Esophagus squamous epithelium (tissue), 5 donors: ENCODE measurements around the gene OR3A1. TPM values are rescaled to one million over a fixed set of nuclear protein-coding genes. Genes with fewer than 3 reads are reported as not detected.
"Not testable (repeated sequence)": the region's sequence is repeated elsewhere in the genome, so short reads cannot be mapped to it uniquely, and the experiment has no call there.

Experiments
- DNase-seq: peaks from one replicate; lab custom pipeline; 2025; lab: John Stamatoyannopoulos, UW
- H3K27ac ChIP-seq, 4 donors: fragments of 200-600 bp; sonication (generic); one replicate each; pipeline ENCODE4 v1.5.1; 2016 to 2019; ENCODE audit warnings: mild to moderate bottlenecking in 1 of 4
- H3K27me3 ChIP-seq, 4 donors: fragments of 200-600 bp; sonication (generic); 1 replicate in 3 of 4; 2 replicates in 1 of 4; pipeline versions ENCODE4 v1.5.1 to v1.6.0; 2017 to 2021; ENCODE audit warnings: antibody characterized with exemption in 1 of 4
- H3K36me3 ChIP-seq, 3 donors: fragments of 200-600 bp; sonication (generic); one replicate each; pipeline ENCODE4 v1.5.1; 2016 to 2019
- H3K4me1 ChIP-seq, 3 donors: fragments of 200-600 bp; sonication (generic); one replicate each; pipeline ENCODE4 v1.5.1; 2017 to 2019
- H3K4me3 ChIP-seq, 4 donors: fragments of 200-600 bp; sonication (generic); 1 replicate in 3 of 4; 2 replicates in 1 of 4; pipeline ENCODE4 v1.5.1; 2016 to 2019; ENCODE audit warnings: mild to moderate bottlenecking in 2 of 4, moderate library complexity in 1 of 4
- H3K9me3 ChIP-seq, 3 donors: fragments of 200-600 bp; sonication (generic); one replicate each; pipeline ENCODE4 v1.5.1; 2016 to 2019
- POLR2A ChIP-seq, 4 donors: fragments of 450-650 bp; IDR thresholded peaks; one replicate each; pipeline ENCODE4 v1.6.1; 2017; ENCODE audit warnings: antibody characterized with exemption in 4 of 4, mild to moderate bottlenecking in 4 of 4, moderate library complexity in 3 of 4
- WGBS, 2 donors: methylation state at CpG; one replicate each; pipeline ENCODE4 v1.1.5; 2018; 5-methylcytosine and 5-hydroxymethylcytosine counted together
- intact Hi-C: fragments of 100-400 bp; cut with DNase I; formaldehyde crosslinking; loops from one replicate; pipeline ENCODE4 v1.15.0; 2022
- total RNA-seq, 4 donors: library from RNA; depleted of rRNA; stranded (reverse); fragments of >200 nt; gene quantifications; one replicate each; pipeline ENCODE4 v1.1.0, GENCODE V29; 2016
- TF ChIP-seq, protein P1 (sequence below), 6 experiments: fragments of 450-650 bp in 4 of 6; fragments of 200-600 bp in 2 of 6; sonication (generic) in 2 of 6; IDR thresholded peaks; one replicate each; pipeline ENCODE4 v1.5.1; 2016 to 2019; ENCODE audit warnings: antibody characterized with exemption in 6 of 6, mild to moderate bottlenecking in 4 of 6, moderate library complexity in 4 of 6
- donor health status: DM: yes; HTN: yes; CAD: no.

Gene OR3A1
- total RNA-seq, 4 donors from 2014 or later, result not detected

DNA sequence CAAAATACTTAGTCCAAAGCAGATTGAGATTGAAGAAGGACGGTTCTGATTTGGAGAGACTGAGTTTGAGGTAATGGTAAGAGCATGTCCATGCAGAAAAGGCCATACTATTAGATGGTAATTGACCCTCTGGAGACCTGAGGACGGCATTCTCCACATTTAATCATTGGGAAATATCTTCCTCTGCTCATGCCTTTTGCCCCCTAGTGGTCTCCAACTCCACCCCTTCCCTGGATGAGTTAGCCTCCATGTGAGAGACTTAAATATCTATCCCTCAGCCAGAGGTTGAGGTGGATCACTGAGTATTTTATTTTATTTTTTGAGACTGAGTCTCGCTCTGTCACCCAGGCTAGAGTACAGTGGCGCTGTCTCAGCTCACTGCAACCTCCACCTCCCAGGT lies 10.4 kb upstream of the OR3A1 start:
- no peaks in the 10 kb centered on the region for H3K4me1 ChIP-seq
- intact Hi-C loops, result no loop called here
- no peak for TF ChIP-seq POLR2A (IDR thresholded peaks at IDR 0.05)
- TF ChIP-seq, protein P1, sequence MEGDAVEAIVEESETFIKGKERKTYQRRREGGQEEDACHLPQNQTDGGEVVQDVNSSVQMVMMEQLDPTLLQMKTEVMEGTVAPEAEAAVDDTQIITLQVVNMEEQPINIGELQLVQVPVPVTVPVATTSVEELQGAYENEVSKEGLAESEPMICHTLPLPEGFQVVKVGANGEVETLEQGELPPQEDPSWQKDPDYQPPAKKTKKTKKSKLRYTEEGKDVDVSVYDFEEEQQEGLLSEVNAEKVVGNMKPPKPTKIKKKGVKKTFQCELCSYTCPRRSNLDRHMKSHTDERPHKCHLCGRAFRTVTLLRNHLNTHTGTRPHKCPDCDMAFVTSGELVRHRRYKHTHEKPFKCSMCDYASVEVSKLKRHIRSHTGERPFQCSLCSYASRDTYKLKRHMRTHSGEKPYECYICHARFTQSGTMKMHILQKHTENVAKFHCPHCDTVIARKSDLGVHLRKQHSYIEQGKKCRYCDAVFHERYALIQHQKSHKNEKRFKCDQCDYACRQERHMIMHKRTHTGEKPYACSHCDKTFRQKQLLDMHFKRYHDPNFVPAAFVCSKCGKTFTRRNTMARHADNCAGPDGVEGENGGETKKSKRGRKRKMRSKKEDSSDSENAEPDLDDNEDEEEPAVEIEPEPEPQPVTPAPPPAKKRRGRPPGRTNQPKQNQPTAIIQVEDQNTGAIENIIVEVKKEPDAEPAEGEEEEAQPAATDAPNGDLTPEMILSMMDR (IDR thresholded peaks at IDR 0.05), result no peak
- no peak overlapping the region for H3K27ac ChIP-seq
- no peak overlapping the region for H3K4me3 ChIP-seq
- no peak for DNase-seq
- WGBS, 2 donors, result 75 to 77% methylated on average over 4 of the region's 4 CpGs
- H3K9me3 ChIP-seq, result no peaks in the 10 kb centered on the region
- peaks cover 0 to 13% (median 0%) of the 10 kb centered on the region in 4 donors for H3K27me3 ChIP-seq
- no peaks in the 10 kb centered on the region for H3K36me3 ChIP-seq

DNA sequence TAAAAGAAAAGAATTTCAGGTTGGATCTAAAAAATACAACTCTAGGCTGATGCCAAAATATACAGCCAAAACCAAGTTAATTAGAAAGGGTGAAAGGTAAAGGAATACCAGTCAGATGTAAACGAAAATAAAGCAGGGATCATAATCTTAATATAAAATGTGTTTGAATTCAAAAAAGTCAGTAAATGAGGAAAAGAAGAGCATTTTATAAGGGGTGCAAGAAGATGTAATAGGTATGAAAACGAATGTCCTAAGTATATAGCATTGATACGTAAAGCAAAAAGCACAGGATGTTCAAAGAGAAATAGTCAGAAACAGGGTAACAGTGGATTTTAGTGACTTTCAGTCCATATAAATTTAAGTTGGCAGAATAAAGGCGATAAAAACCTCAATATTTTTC lies 2.5 kb downstream of the OR3A1 start:
- Histone ChIP-seq H3K27ac (no peak overlapping the region), H3K4me1 (no peaks in the 10 kb centered on the region), H3K36me3 (no peaks in the 10 kb centered on the region), H3K9me3 (no peaks in the 10 kb centered on the region), H3K27me3 (peaks cover 0 to 20% (median 0%) of the 10 kb centered on the region in 4 donors), H3K4me3 (no peak overlapping the region)
- intact Hi-C loops, result no loop called here
- TF ChIP-seq POLR2A (IDR thresholded peaks at IDR 0.05), result no peak
- TF ChIP-seq, protein P1 (IDR thresholded peaks at IDR 0.05), result no peak
- no peak for DNase-seq
- WGBS, 2 donors, result 59 to 63% methylated on average over 4 of the region's 4 CpGs

DNA sequence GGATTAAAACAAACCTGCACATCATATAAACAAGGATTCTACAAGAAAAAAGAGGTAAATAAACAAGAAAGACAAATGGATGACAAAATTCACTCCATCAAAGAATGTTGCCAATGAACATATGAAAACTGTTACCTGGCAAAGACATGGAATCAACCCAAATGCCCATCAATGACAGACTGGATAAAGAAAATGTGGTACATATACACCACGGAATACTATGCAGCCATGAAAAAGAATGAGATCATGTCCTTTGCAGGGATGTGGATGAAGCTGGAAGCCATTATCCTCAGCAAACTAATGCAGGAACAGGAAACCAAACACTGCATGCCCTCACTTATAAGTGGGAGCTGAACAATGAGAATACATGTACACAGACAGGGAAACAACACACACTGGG lies 4.6 kb downstream of the OR3A1 start:
- H3K36me3 ChIP-seq, H3K4me1 ChIP-seq, H3K4me3 ChIP-seq, DNase-seq, intact Hi-C loops, H3K27ac ChIP-seq, H3K9me3 ChIP-seq: not testable (repeated sequence)
- H3K27me3 ChIP-seq, result peaks cover 0 to 26% (median 0%) of the 10 kb centered on the region in 4 donors
- 81 to 88% methylated on average over 1 of the region's 1 CpG for WGBS, 2 donors

DNA sequence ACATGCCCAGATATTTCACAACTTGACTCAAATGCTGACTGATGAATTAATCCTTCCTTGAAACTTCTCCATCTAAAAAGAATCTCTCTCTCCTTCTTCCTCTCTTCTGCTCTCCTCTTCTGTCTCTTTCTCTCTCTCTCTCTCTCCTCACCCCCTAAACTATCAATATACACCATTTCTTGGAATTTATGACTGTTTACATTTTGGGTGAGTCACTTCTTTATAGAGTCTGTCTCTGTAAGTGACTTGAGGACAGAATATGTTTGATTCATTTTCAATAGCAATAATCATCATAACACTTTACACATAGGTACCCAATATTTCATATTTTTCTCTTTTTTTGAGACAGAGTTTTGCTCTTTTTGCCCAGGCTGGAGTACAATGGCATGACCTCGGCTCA lies 15.3 kb downstream of the OR3A1 start:
- Histone ChIP-seq H3K4me1 (no peaks in the 10 kb centered on the region), H3K9me3 (no peaks in the 10 kb centered on the region), H3K36me3 (no peaks in the 10 kb centered on the region), H3K4me3 (no peak overlapping the region), H3K27me3 (peaks cover 0 to 4% (median 0%) of the 10 kb centered on the region in 4 donors), H3K27ac (no peak overlapping the region)
- 67 to 95% methylated on average over 1 of the region's 1 CpG for WGBS, 2 donors
- intact Hi-C loops, result no loop called here
- TF ChIP-seq, protein P1 (IDR thresholded peaks at IDR 0.05), result no peak
- no peak for TF ChIP-seq POLR2A (IDR thresholded peaks at IDR 0.05)
- DNase-seq, result no peak

DNA sequence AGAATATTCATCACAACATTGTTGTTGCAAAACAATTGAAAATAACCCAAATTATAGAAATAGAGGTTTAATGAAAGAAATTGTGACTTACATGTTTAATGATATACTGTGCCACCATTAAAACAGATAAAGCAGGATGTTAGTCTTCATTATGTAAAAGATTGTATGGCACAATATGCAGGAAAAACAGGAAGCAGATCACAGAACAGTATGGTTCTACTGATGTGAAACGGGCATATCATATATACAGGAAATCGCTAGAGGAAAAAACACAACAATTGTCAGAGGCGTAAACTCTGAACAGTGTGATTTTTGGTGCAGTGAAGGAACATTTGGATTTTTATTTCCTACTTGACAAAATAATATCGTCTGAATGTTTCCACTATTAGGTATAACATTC lies 22.0 kb downstream of the OR3A1 start:
- H3K36me3 ChIP-seq, result no peaks in the 10 kb centered on the region
- H3K4me1 ChIP-seq, result no peaks in the 10 kb centered on the region
- H3K4me3 ChIP-seq, result no peak overlapping the region
- no peak overlapping the region for H3K27ac ChIP-seq
- H3K9me3 ChIP-seq, result peaks cover 0 to under 1% (median 0%) of the 10 kb centered on the region in 3 donors
- no peak for DNase-seq
- no peaks in the 10 kb centered on the region for H3K27me3 ChIP-seq
- WGBS, 2 donors, result 59 to 82% methylated on average over 4 of the region's 4 CpGs
- intact Hi-C loops, result no loop called here
- TF ChIP-seq, protein P1 (IDR thresholded peaks at IDR 0.05), result no peak
- no peak for TF ChIP-seq POLR2A (IDR thresholded peaks at IDR 0.05)
